Spleen (tissue), 7 donors: ENCODE measurements around the gene CDK14.

Experiments used
- CTCF ChIP-seq, 11 experiments: fragments of 200-600 bp in 7 of 11; fragments of 450-650 bp in 4 of 11; sonication (generic) in 4 of 11; IDR thresholded peaks in 8 of 11; conservative IDR thresholded peaks in 3 of 11; 1 replicate in 7 of 11; 2 replicates in 4 of 11; pipeline versions ENCODE4 v1.4.0 to v1.8.0; 2016 to 2021; ENCODE audit warnings: antibody characterized with exemption in 11 of 11, inconsistent platforms in 4 of 11, mild to moderate bottlenecking in 1 of 11
- POLR2AphosphoS5 ChIP-seq, 3 donors: sonication (generic); formaldehyde crosslinking; IDR thresholded peaks; one replicate each; pipeline ENCODE4 v1.5.1; 2017; ENCODE audit warnings: antibody characterized with exemption in 3 of 3
- donor health status: DM: no; HTN: no; CAD: no; lungs with moderate emphysema.
- donor health status: DM: no; HTN: no; CAD: no.
- donor health status: DM: no; HTN: no; CAD: no.

GRCh38 chr7:90876701-90877100 lies 280.6 kb downstream of the CDK14 start:
- TF ChIP-seq CTCF (IDR thresholded peaks at IDR 0.05 in 8 of 11, conservative IDR thresholded peaks at IDR 0.05 in 3 of 11) (no peak), POLR2AphosphoS5 (IDR thresholded peaks at IDR 0.05) (no peak)
